Osteoblast (primary cell): ENCODE results near the gene LTB4R2. TPM values are rescaled to one million over a fixed set of nuclear protein-coding genes. Genes with fewer than 3 reads are reported as not detected.

Source experiments
- DNase-seq: peaks from one replicate; pipeline ENCODE4 v3.0.0; 2011; ENCODE audit warnings: low spot score, mixed read lengths; ENCODE audit not compliant: insufficient read length; ENCODE audit errors: missing footprints
- H2AFZ ChIP-seq: 2 replicates; pipeline ENCODE4 v1.6.0; 2011; ENCODE audit warnings: mild to moderate bottlenecking, low read length
- H3K27ac ChIP-seq: 2 replicates; pipeline ENCODE4 v1.5.1; 2011; ENCODE audit warnings: mild to moderate bottlenecking, low read depth, low read length, moderate library complexity
- H3K27me3 ChIP-seq: 2 replicates; pipeline ENCODE4 v1.6.0; 2012; ENCODE audit warnings: mild to moderate bottlenecking, control low read depth, inconsistent platforms, low read length, moderate library complexity; ENCODE audit not compliant: insufficient read depth
- H3K36me3 ChIP-seq: 2 replicates; pipeline ENCODE4 v1.5.1; 2011; ENCODE audit warnings: mild to moderate bottlenecking, low read length, control low read depth, moderate library complexity; ENCODE audit not compliant: insufficient read depth
- H3K4me1 ChIP-seq: 2 replicates; pipeline ENCODE4 v1.5.1; 2011; ENCODE audit warnings: mild to moderate bottlenecking, low read length, control low read depth, moderate library complexity; ENCODE audit not compliant: insufficient read depth
- H3K4me2 ChIP-seq: 2 replicates; pipeline ENCODE4 v1.6.0; 2011; ENCODE audit warnings: mild to moderate bottlenecking, low read length; ENCODE audit not compliant: insufficient read depth
- H3K4me3 ChIP-seq: fragments of 200-600 bp; sonication (generic); 3 replicates; pipeline ENCODE4 v1.5.1; 2012; ENCODE audit warnings: mild to moderate bottlenecking, low read length, inconsistent platforms; ENCODE audit not compliant: insufficient read depth
- H3K79me2 ChIP-seq: 2 replicates; pipeline ENCODE4 v1.6.0; 2012; ENCODE audit warnings: mild to moderate bottlenecking, low read length, control low read depth, inconsistent platforms; ENCODE audit not compliant: insufficient read depth
- H3K9me3 ChIP-seq: 2 replicates; pipeline ENCODE4 v1.5.1; 2011; ENCODE audit warnings: low read depth, low read length, control low read depth
- H4K20me1 ChIP-seq: 2 replicates; pipeline ENCODE4 v1.6.0; 2012; ENCODE audit warnings: mild to moderate bottlenecking, low read length, control low read depth; ENCODE audit not compliant: insufficient read depth
- total RNA-seq: library from RNA; depleted of rRNA; stranded (reverse); fragments of >200 nt; gene quantifications from 2 replicates; pipeline ENCODE4 v1.2.3, GENCODE V29; 2012
- TF ChIP-seq, protein P1 (sequence below): IDR thresholded peaks from 2 replicates; pipeline ENCODE4 v1.5.1; 2011; ENCODE audit warnings: mild to moderate bottlenecking, low read depth, low read length, moderate library complexity; ENCODE audit errors: extremely low read depth

LTB4R2 gene
- total RNA-seq, 1 donor = 5.1 TPM

DNA sequence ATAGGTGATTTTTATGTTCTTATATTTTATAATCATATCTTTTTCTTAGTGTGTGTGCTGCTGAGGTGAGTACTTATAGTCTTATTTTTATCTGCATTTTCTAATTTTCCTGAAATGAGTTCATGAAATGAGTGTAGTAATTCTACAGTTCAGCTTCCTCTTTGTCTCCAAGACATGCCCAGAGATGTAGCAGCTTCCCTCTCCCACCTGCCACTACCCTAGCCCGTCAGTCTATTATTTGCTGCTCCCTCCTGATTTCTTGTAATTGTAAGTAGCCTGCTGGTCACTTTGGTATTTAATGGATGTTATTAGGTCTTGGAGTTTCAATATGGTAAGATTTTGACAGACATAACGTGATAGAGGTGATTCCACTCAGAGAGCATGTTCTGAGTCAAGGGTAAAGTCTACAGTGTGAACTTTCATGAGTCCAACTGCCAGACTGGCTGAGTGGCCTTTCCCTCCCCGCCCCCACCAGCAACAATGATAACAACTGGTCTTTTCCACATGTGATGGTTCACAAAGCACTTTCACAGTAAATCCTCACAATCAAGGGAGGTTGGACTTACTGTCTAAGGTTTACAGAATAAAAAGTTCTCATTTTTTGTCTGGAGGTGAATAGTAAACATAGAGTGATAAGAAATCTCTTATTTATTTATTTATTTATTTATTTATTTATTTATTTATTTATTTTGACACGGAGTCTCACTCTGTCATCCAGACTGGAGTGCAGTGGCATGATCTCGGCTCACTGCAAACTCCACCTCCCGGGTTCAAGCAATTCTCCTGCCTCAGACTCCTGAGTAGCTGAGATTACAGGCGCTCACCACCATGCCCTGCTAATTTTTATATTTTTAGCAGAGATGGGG is 34.1 kb downstream of the LTB4R2 start:
- no peak overlapping the region for H3K27ac ChIP-seq
- no peaks in the 10 kb centered on the region for H3K36me3 ChIP-seq
- TF ChIP-seq, protein P1, sequence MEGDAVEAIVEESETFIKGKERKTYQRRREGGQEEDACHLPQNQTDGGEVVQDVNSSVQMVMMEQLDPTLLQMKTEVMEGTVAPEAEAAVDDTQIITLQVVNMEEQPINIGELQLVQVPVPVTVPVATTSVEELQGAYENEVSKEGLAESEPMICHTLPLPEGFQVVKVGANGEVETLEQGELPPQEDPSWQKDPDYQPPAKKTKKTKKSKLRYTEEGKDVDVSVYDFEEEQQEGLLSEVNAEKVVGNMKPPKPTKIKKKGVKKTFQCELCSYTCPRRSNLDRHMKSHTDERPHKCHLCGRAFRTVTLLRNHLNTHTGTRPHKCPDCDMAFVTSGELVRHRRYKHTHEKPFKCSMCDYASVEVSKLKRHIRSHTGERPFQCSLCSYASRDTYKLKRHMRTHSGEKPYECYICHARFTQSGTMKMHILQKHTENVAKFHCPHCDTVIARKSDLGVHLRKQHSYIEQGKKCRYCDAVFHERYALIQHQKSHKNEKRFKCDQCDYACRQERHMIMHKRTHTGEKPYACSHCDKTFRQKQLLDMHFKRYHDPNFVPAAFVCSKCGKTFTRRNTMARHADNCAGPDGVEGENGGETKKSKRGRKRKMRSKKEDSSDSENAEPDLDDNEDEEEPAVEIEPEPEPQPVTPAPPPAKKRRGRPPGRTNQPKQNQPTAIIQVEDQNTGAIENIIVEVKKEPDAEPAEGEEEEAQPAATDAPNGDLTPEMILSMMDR = no peak
- H3K4me1 ChIP-seq = peaks cover 12% of the 10 kb centered on the region
- H3K4me2 ChIP-seq = no peak overlapping the region
- no peaks in the 10 kb centered on the region for H4K20me1 ChIP-seq
- H3K27me3 ChIP-seq = peaks cover 4% of the 10 kb centered on the region
- H3K4me3 ChIP-seq = no peak overlapping the region
- no peaks in the 10 kb centered on the region for H3K79me2 ChIP-seq
- no peak overlapping the region for H2AFZ ChIP-seq
- no peak for DNase-seq
- H3K9me3 ChIP-seq = no peaks in the 10 kb centered on the region

DNA sequence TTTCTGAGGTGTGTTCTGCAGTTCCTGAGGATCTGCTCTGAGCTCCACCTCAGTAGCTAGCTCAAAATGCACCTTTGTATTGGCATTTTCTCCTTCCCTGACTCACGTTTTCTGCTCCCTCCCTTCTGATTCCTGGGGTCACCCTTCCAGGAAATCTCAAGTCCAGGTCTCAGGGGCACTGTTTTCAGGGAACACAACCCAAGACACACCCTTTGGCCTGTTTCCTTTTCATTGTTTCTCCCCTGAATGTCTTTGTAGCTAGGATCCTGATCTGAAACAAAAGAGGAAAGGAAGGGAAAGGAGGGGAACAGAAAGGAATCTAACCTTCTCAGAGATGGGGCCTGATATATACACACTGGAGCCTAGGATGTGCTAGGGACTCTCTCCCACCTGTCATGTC is 37.2 kb downstream of the LTB4R2 start:
- no peaks in the 10 kb centered on the region for H3K9me3 ChIP-seq
- no peaks in the 10 kb centered on the region for H3K79me2 ChIP-seq
- no peak overlapping the region for H3K4me2 ChIP-seq
- H3K27me3 ChIP-seq = no peaks in the 10 kb centered on the region
- TF ChIP-seq, protein P1 = no peak
- no peaks in the 10 kb centered on the region for H3K36me3 ChIP-seq
- no peaks in the 10 kb centered on the region for H4K20me1 ChIP-seq
- H3K27ac ChIP-seq = no peak overlapping the region
- H3K4me1 ChIP-seq = peaks cover 16% of the 10 kb centered on the region
- no peak overlapping the region for H3K4me3 ChIP-seq
- H2AFZ ChIP-seq = peak overlapping the region; percentile 17
- DNase-seq = no peak

DNA sequence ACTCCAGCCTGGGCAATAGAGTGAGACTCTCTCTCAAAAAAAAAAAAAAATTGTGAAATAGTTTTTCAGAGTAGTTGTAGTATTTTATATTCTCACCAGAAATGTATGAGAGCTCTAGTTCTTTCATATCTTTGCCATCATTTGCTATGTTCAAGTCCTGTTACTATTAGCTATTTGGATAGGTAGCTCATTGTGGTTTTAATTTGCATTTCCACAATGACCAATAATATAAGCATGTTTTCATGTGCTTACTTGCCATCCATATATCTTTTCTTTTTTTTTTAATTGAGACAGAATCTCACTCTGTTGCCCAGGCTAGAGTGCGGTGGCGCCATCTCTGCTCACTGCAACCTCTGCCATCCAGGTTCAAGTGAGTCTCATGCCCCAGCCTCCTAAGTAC is 38.2 kb downstream of the LTB4R2 start:
- H3K4me3 ChIP-seq = no peak overlapping the region
- no peak for DNase-seq
- H3K4me2 ChIP-seq = no peak overlapping the region
- peaks cover 25% of the 10 kb centered on the region for H3K4me1 ChIP-seq
- no peaks in the 10 kb centered on the region for H3K79me2 ChIP-seq
- H3K27ac ChIP-seq = no peak overlapping the region
- no peaks in the 10 kb centered on the region for H3K36me3 ChIP-seq
- no peaks in the 10 kb centered on the region for H3K9me3 ChIP-seq
- TF ChIP-seq, protein P1 = no peak
- H4K20me1 ChIP-seq = no peaks in the 10 kb centered on the region
- no peaks in the 10 kb centered on the region for H3K27me3 ChIP-seq
- no peak overlapping the region for H2AFZ ChIP-seq

DNA sequence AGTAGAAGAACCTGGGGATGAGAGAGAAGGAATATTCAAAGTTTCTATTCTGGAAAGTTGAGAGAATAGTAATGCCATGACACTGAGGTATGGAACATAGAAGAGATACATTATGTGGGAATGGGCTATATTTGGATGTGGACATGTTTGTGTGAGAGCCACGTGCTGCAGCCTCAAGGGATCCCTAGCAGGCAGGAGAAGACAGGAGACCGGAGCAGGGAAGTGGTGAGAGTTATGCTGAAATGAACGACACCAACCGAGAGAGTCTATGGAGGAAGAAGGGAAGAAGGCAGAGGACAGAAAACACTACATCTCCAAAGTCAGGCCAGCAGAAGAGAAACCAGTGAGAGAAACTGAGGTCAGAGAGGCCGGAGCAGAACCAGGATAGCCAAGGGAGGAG is 39.8 kb downstream of the LTB4R2 start:
- H3K9me3 ChIP-seq = no peaks in the 10 kb centered on the region
- no peaks in the 10 kb centered on the region for H4K20me1 ChIP-seq
- no peaks in the 10 kb centered on the region for H3K36me3 ChIP-seq
- DNase-seq = no peak
- H2AFZ ChIP-seq = no peak overlapping the region
- no peak overlapping the region for H3K4me2 ChIP-seq
- H3K27me3 ChIP-seq = no peaks in the 10 kb centered on the region
- H3K4me1 ChIP-seq = peaks cover 30% of the 10 kb centered on the region
- TF ChIP-seq, protein P1 = no peak
- no peak overlapping the region for H3K27ac ChIP-seq
- no peak overlapping the region for H3K4me3 ChIP-seq
- no peaks in the 10 kb centered on the region for H3K79me2 ChIP-seq
